ENCODE results near the gene HOXA9. TPM values are rescaled to one million over a fixed set of nuclear protein-coding genes. Genes with fewer than 3 reads are reported as not detected.

The HOXA9 gene
- polyA plus RNA-seq, 1 of the 3 experiments (the other 2 are of a cell fraction), result not detected

DNA sequence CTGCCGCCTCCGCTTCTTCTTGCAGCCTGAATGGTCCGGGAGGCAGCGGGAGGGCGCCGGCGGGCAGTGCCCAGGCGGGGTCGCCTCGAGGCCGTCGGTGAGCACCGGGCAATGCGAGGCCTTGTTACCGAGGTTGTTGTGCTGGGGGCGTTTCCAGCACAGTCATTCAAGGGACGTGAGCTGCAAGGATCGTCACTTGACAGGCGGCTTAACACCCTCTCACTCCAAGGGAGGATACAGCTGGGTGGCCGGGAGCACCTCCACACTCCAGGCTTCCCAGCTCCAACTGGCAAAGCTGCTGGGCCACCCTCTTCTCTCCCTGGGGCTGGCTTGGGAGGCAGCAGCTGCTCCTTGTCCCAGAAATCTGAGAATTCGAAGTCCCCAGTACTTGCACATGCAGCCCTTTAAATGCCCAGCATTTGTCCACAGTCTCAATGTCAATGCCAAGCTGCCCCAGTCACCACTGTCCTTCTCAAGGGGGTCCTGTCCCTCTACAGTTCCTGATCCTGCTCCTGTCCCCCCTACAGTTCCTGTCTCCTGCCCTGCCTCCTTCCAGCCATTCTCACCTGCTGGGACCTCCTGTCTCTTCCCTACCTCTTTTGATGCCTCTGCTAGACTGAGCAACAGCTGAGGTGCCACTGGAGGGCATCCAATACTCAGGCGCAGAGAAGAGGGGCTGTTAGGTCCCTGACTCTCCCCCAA is 24.1 kb upstream of the HOXA9 start:
- peaks cover 98% of the 10 kb centered on the region for H3K27me3 ChIP-seq (ENCODE audit: insufficient read depth)
- H3K4me2 ChIP-seq, result peak overlapping the region; percentile 51
- H3K36me3 ChIP-seq (replicated peaks in 1 of 2; ENCODE audit: control insufficient read depth in 1 of 2, insufficient read depth in 2 of 2, low read length in 1 of 2), result no peaks in the 10 kb centered on the region
- H3K9ac ChIP-seq, result no peak overlapping the region
- no peak overlapping the region for H3K4me3 ChIP-seq (ENCODE audit: low read depth in 2 of 2, low read length in 1 of 2)
- H2AFZ ChIP-seq (ENCODE audit: low read depth), result no peak overlapping the region
- CTCF ChIA-PET, result interaction anchor here (0.8 to 10.7 kb wide), 12 partner anchors 10 to 907 kb away, joined by 3 to 84 read pairs (median 10); partner anchors contain the start of gene HOXA13
- no peaks in the 10 kb centered on the region for H3K79me2 ChIP-seq (ENCODE audit: insufficient read depth)
- TF ChIP-seq EZH2phosphoT487 (IDR thresholded peaks at IDR 0.05; ENCODE audit: borderline replicate concordance, low read depth) (no peak), TEAD4 (IDR thresholded peaks at IDR 0.05; ENCODE audit: borderline replicate concordance, insufficient read depth) (no peak), RAD21 (IDR thresholded peaks at IDR 0.05; ENCODE audit: low read length) (no peak), REST (IDR thresholded peaks at IDR 0.05; ENCODE audit: low read depth, low read length) (no peak), NRF1 (IDR thresholded peaks at IDR 0.05; ENCODE audit: low read depth, low read length) (no peak), GATA2 (CRISPR knock-in tag; IDR thresholded peaks at IDR 0.05) (no peak), GABPA (IDR thresholded peaks at IDR 0.05; ENCODE audit: low read depth) (no peak), ELF1 (IDR thresholded peaks at IDR 0.05) (no peak), USF1 (IDR thresholded peaks at IDR 0.05; ENCODE audit: borderline replicate concordance, low read depth) (no peak), TAF1 (IDR thresholded peaks at IDR 0.05; ENCODE audit: borderline replicate concordance, low read depth, low read length) (no peak), SIN3A (IDR thresholded peaks at IDR 0.05; ENCODE audit: borderline replicate concordance, low read depth, low read length) (no peak), RFX5 (IDR thresholded peaks at IDR 0.05; ENCODE audit: low read length) (no peak), RXRA (IDR thresholded peaks at IDR 0.05; ENCODE audit: borderline replicate concordance, low read depth) (no peak), MEF2A (IDR thresholded peaks at IDR 0.05; ENCODE audit: borderline replicate concordance, low read depth) (no peak), FOSL2 (IDR thresholded peaks at IDR 0.05; ENCODE audit: borderline replicate concordance, low read depth) (no peak), POLR2AphosphoS5 (IDR thresholded peaks at IDR 0.05; ENCODE audit: low read depth, low read length) (no peak), JUND (IDR thresholded peaks at IDR 0.05) (no peak)
- TF ChIP-seq, protein P1, sequence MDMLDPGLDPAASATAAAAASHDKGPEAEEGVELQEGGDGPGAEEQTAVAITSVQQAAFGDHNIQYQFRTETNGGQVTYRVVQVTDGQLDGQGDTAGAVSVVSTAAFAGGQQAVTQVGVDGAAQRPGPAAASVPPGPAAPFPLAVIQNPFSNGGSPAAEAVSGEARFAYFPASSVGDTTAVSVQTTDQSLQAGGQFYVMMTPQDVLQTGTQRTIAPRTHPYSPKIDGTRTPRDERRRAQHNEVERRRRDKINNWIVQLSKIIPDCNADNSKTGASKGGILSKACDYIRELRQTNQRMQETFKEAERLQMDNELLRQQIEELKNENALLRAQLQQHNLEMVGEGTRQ (IDR thresholded peaks at IDR 0.05; ENCODE audit: borderline replicate concordance, low read depth, low read length), result no peak
- TF ChIP-seq, protein P2, sequence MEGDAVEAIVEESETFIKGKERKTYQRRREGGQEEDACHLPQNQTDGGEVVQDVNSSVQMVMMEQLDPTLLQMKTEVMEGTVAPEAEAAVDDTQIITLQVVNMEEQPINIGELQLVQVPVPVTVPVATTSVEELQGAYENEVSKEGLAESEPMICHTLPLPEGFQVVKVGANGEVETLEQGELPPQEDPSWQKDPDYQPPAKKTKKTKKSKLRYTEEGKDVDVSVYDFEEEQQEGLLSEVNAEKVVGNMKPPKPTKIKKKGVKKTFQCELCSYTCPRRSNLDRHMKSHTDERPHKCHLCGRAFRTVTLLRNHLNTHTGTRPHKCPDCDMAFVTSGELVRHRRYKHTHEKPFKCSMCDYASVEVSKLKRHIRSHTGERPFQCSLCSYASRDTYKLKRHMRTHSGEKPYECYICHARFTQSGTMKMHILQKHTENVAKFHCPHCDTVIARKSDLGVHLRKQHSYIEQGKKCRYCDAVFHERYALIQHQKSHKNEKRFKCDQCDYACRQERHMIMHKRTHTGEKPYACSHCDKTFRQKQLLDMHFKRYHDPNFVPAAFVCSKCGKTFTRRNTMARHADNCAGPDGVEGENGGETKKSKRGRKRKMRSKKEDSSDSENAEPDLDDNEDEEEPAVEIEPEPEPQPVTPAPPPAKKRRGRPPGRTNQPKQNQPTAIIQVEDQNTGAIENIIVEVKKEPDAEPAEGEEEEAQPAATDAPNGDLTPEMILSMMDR (IDR thresholded peaks at IDR 0.05), result no peak
- no peaks in the 10 kb centered on the region for H3K9me2 ChIP-seq
- peaks cover 30% of the 10 kb centered on the region for H4K20me1 ChIP-seq (ENCODE audit: insufficient read depth)
- H3K9me3 ChIP-seq, result no peaks in the 10 kb centered on the region
- no peak for DNase-seq
- H3K4me1 ChIP-seq (ENCODE audit: control insufficient read depth in 1 of 2, insufficient read depth in 2 of 2, low read depth in 1 of 2, low read length in 1 of 2), result peaks cover 0 to 7% of the 10 kb centered on the region in 2 experiments; a peak in 1 of 4 replicates
- H3F3A ChIP-seq (replicated peaks; ENCODE audit: insufficient read depth), result peaks cover 11% of the 10 kb centered on the region
- POLR2A ChIA-PET, result no interaction called here
- no peak overlapping the region for H3K27ac ChIP-seq (ENCODE audit: low read depth in 2 of 2, low read length in 1 of 2)
- 11% methylated on average over 22 of the region's 22 CpGs for WGBS (ENCODE audit: low lambda C conversion rate)
